ENCODE results near the gene CCIN.

Gene CCIN

GRCh38 chr9:36190388-36191289 is 21.5 kb downstream of the CCIN start, which contains the start of gene CLTA:
Gene CLTA (plus strand): TSS chr9:36190921. CDS start chr9:36191057, 136 bp downstream.
- TF ChIP-seq JUND (IDR thresholded peaks at IDR 0.05; ENCODE audit: low read depth): no peak
- in situ Hi-C loops (cut with HindIII; ENCODE audit: low pct_unique_long_range_greater_than_20kb, low sequenced_read_pairs): no loop called here
- DNase-seq (ENCODE audit: low read depth in 1 of 2, low spot score in 1 of 2): peak; percentile 96 to 98

GRCh38 chr9:36191290-36191645 is 22.1 kb downstream of the CCIN start:
- no peak for TF ChIP-seq JUND (IDR thresholded peaks at IDR 0.05; ENCODE audit: low read depth)
- peak in 1 of 2 experiments; percentile 20 for DNase-seq (ENCODE audit: low read depth in 1 of 2, low spot score in 1 of 2)
- in situ Hi-C loops (cut with HindIII; ENCODE audit: low pct_unique_long_range_greater_than_20kb, low sequenced_read_pairs): no loop called here

GRCh38 chr9:36191686-36192085 is 22.5 kb downstream of the CCIN start:
- no peak for TF ChIP-seq JUND (IDR thresholded peaks at IDR 0.05; ENCODE audit: low read depth)
- DNase-seq (ENCODE audit: low read depth in 1 of 2, low spot score in 1 of 2): no peak
- in situ Hi-C loops (cut with HindIII; ENCODE audit: low pct_unique_long_range_greater_than_20kb, low sequenced_read_pairs): no loop called here

- TF ChIP-seq JUND (IDR thresholded peaks at IDR 0.05; ENCODE audit: low read depth): no peak
- in situ Hi-C loops (cut with HindIII; ENCODE audit: low pct_unique_long_range_greater_than_20kb, low sequenced_read_pairs): no loop called here
- peak in 1 of 2 experiments; percentile 1 for DNase-seq (ENCODE audit: low read depth in 1 of 2, low spot score in 1 of 2)
Observed at GRCh38 chr9:36192196-36192595, 23.0 kb downstream of the CCIN start.

GRCh38 chr9:36193023-36193422 is 23.8 kb downstream of the CCIN start:
- in situ Hi-C loops (cut with HindIII; ENCODE audit: low pct_unique_long_range_greater_than_20kb, low sequenced_read_pairs): no loop called here
- DNase-seq (ENCODE audit: low read depth in 1 of 2, low spot score in 1 of 2): no peak
- TF ChIP-seq JUND (IDR thresholded peaks at IDR 0.05; ENCODE audit: low read depth): no peak

GRCh38 chr9:36194326-36195000 is 25.3 kb downstream of the CCIN start:
- DNase-seq (ENCODE audit: low read depth in 1 of 2, low spot score in 1 of 2): peak in 1 of 2 experiments; percentile 20
- in situ Hi-C loops (cut with HindIII; ENCODE audit: low pct_unique_long_range_greater_than_20kb, low sequenced_read_pairs): no loop called here
- no peak for TF ChIP-seq JUND (IDR thresholded peaks at IDR 0.05; ENCODE audit: low read depth)

GRCh38 chr9:36204906-36205547 is 35.8 kb downstream of the CCIN start:
- in situ Hi-C loops (cut with HindIII; ENCODE audit: low pct_unique_long_range_greater_than_20kb, low sequenced_read_pairs): no loop called here
- peak in 1 of 2 experiments; percentile 16 for DNase-seq (ENCODE audit: low read depth in 1 of 2, low spot score in 1 of 2)
- no peak for TF ChIP-seq JUND (IDR thresholded peaks at IDR 0.05; ENCODE audit: low read depth)

GRCh38 chr9:36207016-36207415 is 37.8 kb downstream of the CCIN start:
- DNase-seq (ENCODE audit: low read depth in 1 of 2, low spot score in 1 of 2): no peak
- in situ Hi-C loops (cut with HindIII; ENCODE audit: low pct_unique_long_range_greater_than_20kb, low sequenced_read_pairs): no loop called here
- TF ChIP-seq JUND (IDR thresholded peaks at IDR 0.05; ENCODE audit: low read depth): no peak

GRCh38 chr9:36207546-36208012 is 38.4 kb downstream of the CCIN start:
- no peak for DNase-seq (ENCODE audit: low read depth in 1 of 2, low spot score in 1 of 2)
- in situ Hi-C loops (cut with HindIII; ENCODE audit: low pct_unique_long_range_greater_than_20kb, low sequenced_read_pairs): no loop called here
- TF ChIP-seq JUND (IDR thresholded peaks at IDR 0.05; ENCODE audit: low read depth): no peak

- DNase-seq (ENCODE audit: low read depth in 1 of 2, low spot score in 1 of 2): no peak
- TF ChIP-seq JUND (IDR thresholded peaks at IDR 0.05; ENCODE audit: low read depth): no peak
- in situ Hi-C loops (cut with HindIII; ENCODE audit: low pct_unique_long_range_greater_than_20kb, low sequenced_read_pairs): no loop called here
Observed at GRCh38 chr9:36208521-36209253, 39.5 kb downstream of the CCIN start.

- no peak for TF ChIP-seq JUND (IDR thresholded peaks at IDR 0.05; ENCODE audit: low read depth)
- in situ Hi-C loops (cut with HindIII; ENCODE audit: low pct_unique_long_range_greater_than_20kb, low sequenced_read_pairs): no loop called here
- no peak for DNase-seq (ENCODE audit: low read depth in 1 of 2, low spot score in 1 of 2)
Observed at GRCh38 chr9:36210722-36211121, 41.5 kb downstream of the CCIN start.

GRCh38 chr9:36211510-36211909 is 42.3 kb downstream of the CCIN start:
- no peak for DNase-seq (ENCODE audit: low read depth in 1 of 2, low spot score in 1 of 2)
- in situ Hi-C loops (cut with HindIII; ENCODE audit: low pct_unique_long_range_greater_than_20kb, low sequenced_read_pairs): no loop called here
- no peak for TF ChIP-seq JUND (IDR thresholded peaks at IDR 0.05; ENCODE audit: low read depth)

Measured in T47D (cell line).